Fibroblast of the aortic adventitia (primary cell): Measurements from ENCODE around the gene ISM2. TPM values are rescaled to one million over a fixed set of nuclear protein-coding genes. Genes with fewer than 3 reads are reported as not detected.

ENCODE experiments used
- DNase-seq: peaks from one replicate; pipeline ENCODE4 v3.0.0-alpha.2; 2010; ENCODE audit warnings: low read depth
- H3K4me3 ChIP-seq: 2 replicates; pipeline ENCODE4 v1.5.1; 2011; ENCODE audit warnings: low read depth, mild to moderate bottlenecking, control low read depth, low read length, moderate library complexity
- total RNA-seq: library from RNA; depleted of rRNA; stranded (reverse); fragments of >200 nt; gene quantifications from 2 replicates; pipeline ENCODE4 v1.2.3, GENCODE V29; 2012; ENCODE audit warnings: low replicate concordance
- TF ChIP-seq, protein P1 (sequence below): IDR thresholded peaks from 2 replicates; pipeline ENCODE4 v1.5.1; 2011; ENCODE audit warnings: mild to moderate bottlenecking, low read length, control low read depth, inconsistent platforms; ENCODE audit not compliant: insufficient read depth

ISM2 gene
- total RNA-seq, 1 donor = 0.09 TPM

GRCh38 chr14:77524536-77524935 lies 25.9 kb upstream of the ISM2 start:
- TF ChIP-seq, protein P1, sequence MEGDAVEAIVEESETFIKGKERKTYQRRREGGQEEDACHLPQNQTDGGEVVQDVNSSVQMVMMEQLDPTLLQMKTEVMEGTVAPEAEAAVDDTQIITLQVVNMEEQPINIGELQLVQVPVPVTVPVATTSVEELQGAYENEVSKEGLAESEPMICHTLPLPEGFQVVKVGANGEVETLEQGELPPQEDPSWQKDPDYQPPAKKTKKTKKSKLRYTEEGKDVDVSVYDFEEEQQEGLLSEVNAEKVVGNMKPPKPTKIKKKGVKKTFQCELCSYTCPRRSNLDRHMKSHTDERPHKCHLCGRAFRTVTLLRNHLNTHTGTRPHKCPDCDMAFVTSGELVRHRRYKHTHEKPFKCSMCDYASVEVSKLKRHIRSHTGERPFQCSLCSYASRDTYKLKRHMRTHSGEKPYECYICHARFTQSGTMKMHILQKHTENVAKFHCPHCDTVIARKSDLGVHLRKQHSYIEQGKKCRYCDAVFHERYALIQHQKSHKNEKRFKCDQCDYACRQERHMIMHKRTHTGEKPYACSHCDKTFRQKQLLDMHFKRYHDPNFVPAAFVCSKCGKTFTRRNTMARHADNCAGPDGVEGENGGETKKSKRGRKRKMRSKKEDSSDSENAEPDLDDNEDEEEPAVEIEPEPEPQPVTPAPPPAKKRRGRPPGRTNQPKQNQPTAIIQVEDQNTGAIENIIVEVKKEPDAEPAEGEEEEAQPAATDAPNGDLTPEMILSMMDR = no peak
- no peak for DNase-seq
- no peak overlapping the region for H3K4me3 ChIP-seq

DNA sequence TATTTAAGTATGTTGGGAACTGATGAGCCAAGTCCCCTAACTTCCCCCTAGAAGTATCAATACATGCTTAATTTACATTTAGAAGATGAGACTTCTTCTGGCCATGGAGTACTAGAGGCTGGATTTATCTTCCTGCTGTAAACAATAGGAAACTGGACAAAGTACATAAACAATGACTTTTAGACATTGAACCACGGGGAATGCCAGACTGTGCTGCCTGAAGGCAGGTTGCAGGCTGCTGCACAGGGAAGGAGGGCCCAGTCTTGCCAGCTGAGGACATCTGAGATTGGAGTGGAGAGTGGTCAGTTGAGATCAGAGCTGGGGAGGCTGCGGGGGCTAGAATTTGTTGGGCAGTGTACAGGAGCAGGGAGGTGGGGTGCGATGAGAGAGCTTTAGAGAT lies 24.5 kb upstream of the ISM2 start:
- TF ChIP-seq, protein P1 = no peak
- no peak overlapping the region for H3K4me3 ChIP-seq
- DNase-seq = no peak

DNA sequence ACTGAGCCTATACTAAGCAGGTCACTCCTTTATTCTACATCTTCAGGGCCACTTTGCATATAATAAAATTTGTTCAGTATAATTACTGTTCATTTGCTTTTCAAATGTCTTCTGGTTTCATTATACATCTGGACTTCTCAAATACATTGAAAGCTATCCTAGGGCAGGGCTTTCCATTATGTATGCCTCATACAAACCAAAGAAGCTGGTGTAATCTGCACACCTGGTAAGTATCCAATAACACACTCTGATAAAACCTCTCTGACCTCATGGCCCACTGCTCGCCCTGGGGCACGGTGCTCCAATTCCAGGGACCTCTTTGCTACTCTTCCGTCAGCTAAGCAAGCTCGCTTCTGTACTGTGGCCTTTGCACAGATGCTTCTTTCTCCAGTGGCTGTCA lies 21.9 kb upstream of the ISM2 start:
- H3K4me3 ChIP-seq = no peak overlapping the region
- TF ChIP-seq, protein P1 = no peak
- no peak for DNase-seq

DNA sequence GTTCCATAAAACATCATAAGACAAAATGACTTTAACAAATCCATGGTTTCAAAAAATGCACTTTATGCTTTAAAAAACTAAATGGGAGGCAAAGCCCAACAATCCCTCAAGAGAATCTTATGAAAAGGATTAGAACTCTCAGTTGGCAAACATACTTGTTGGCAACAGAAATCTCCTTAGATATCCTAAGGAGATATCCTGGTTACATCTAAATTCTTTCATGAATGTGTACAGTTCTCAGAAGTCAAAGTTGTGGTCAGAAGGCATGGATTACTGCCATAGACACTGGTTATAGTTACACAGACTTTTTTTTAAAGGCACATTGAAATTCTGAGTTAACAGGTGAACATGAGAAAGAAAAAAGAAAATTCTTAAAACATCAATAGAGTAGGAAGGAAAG lies 17.5 kb upstream of the ISM2 start:
- TF ChIP-seq, protein P1 = no peak
- peak; percentile 25 for DNase-seq
- no peak overlapping the region for H3K4me3 ChIP-seq

GRCh38 chr14:77511486-77512162 lies 13.0 kb upstream of the ISM2 start:
- TF ChIP-seq, protein P1 = no peak
- H3K4me3 ChIP-seq = no peak overlapping the region
- DNase-seq = no peak

GRCh38 chr14:77509366-77509765 lies 10.8 kb upstream of the ISM2 start:
- TF ChIP-seq, protein P1 = no peak
- no peak overlapping the region for H3K4me3 ChIP-seq
- DNase-seq = no peak

DNA sequence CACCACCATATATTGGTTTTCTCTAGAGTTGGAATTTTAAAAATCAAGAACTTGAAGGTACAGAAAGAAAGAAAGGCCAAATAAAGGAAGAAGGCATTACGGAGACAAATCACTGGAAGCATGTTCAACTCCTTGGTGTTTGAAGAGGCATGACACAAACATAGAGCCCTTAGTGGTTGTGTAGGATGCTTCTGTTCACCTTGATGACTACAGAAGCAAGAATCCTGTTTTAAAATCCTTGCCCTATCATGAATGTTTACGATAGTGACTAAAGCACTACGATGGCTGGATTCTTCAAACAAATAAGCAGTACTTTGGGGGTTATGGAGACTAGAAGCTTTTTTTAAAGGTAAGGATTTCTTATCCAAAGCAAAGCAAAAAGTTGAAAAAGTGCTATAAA lies 10.3 kb upstream of the ISM2 start:
- TF ChIP-seq, protein P1 = no peak
- DNase-seq = no peak
- H3K4me3 ChIP-seq = no peak overlapping the region
